GM12864 (cell line): ENCODE data around the gene AXIN1.
"Not testable (repeated sequence)": the region's sequence is repeated elsewhere in the genome, so short reads cannot be mapped to it uniquely, and the experiment has no call there.

Source experiments
- DNase-seq: peaks from one replicate; pipeline ENCODE4 v3.0.0-alpha.2; 2011; ENCODE audit warnings: low read depth
- H3K4me3 ChIP-seq: 2 replicates; pipeline ENCODE4 v1.5.1; 2011; ENCODE audit warnings: mild to moderate bottlenecking, low read depth, low read length, control low read depth
- CTCF ChIP-seq: IDR thresholded peaks from 2 replicates; pipeline ENCODE4 v1.5.1; 2011; ENCODE audit warnings: low read depth, mild to moderate bottlenecking, moderate library complexity, low read length, control low read depth, inconsistent platforms; ENCODE audit errors: missing control alignments

The AXIN1 gene

GRCh38 chr16:339680-340079 is 12.8 kb downstream of the AXIN1 start:
- no peak for TF ChIP-seq CTCF
- H3K4me3 ChIP-seq = no peak overlapping the region
- no peak for DNase-seq

GRCh38 chr16:337975-338575 is 14.4 kb downstream of the AXIN1 start:
- H3K4me3 ChIP-seq = no peak overlapping the region
- DNase-seq = no peak
- TF ChIP-seq CTCF = no peak

- no peak overlapping the region for H3K4me3 ChIP-seq
- no peak for TF ChIP-seq CTCF
- no peak for DNase-seq
Observed at GRCh38 chr16:337437-337836, 15.1 kb downstream of the AXIN1 start.

GRCh38 chr16:336269-336668 is 16.3 kb downstream of the AXIN1 start:
- DNase-seq = no peak
- no peak overlapping the region for H3K4me3 ChIP-seq
- TF ChIP-seq CTCF = no peak

- not testable (repeated sequence) for H3K4me3 ChIP-seq, DNase-seq
Observed at GRCh38 chr16:334861-335632, 17.5 kb downstream of the AXIN1 start.

- H3K4me3 ChIP-seq, DNase-seq: not testable (repeated sequence)
Observed at GRCh38 chr16:334164-334832, 18.2 kb downstream of the AXIN1 start.

GRCh38 chr16:333406-334094 is 19.0 kb downstream of the AXIN1 start:
- TF ChIP-seq CTCF = no peak
- no peak overlapping the region for H3K4me3 ChIP-seq
- DNase-seq = no peak

- not testable (repeated sequence) for DNase-seq, H3K4me3 ChIP-seq
Observed at GRCh38 chr16:331181-331814, 21.2 kb downstream of the AXIN1 start.
